ENCODE data around the gene GCSH. TPM values are rescaled to one million over a fixed set of nuclear protein-coding genes. Genes with fewer than 3 reads are reported as not detected.
A peak's percentile ranks its signal among the peaks of the same experiment; 100 is the strongest.

GCSH gene
- polyA plus RNA-seq, 2 of the 4 experiments (the other 2 are of a cell fraction): 73.5 to 76.4 TPM

DNA sequence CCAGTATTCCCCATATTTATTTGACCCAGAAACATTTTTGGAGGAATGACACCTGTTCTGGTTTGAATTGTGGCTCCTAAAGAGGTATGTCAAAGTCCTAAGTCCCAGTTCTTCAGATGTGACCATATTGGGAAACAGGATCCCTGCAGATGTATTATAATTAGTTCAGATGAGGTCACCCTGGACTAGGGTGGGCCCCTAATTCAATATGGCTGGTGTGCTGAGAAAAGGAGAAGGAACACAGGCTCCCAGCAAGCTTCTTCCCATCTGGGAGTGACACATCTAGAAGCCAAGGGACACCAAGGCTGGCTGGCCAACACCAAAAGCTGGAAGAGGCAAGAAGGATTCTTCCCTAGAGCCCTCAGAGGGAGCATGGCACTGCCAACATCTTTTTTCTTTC is 3.8 kb upstream of the GCSH start:
- ChIA-PET POLR2A (interaction anchor here (0.7 kb wide), 1 partner anchor 264 kb away, joined by 3 read pairs; no protein-coding TSS in a partner anchor), CTCF (no interaction called here)
- no peak overlapping the region for H3K4me3 ChIP-seq
- H3K9me3 ChIP-seq: no peaks in the 10 kb centered on the region
- no peak for ATAC-seq
- DNase-seq (ENCODE audit: low read depth in 1 of 2, low spot score in 1 of 2): no peak
- no peak overlapping the region for H3K27ac ChIP-seq
- H3K4me1 ChIP-seq: peaks cover 5% of the 10 kb centered on the region; the same call in 2 of the 3 replicates
- TF ChIP-seq CHD4 (IDR thresholded peaks at IDR 0.05; ENCODE audit: borderline replicate concordance) (no peak), EP300 (IDR thresholded peaks at IDR 0.05) (no peak), ZC3H11A (IDR thresholded peaks at IDR 0.05) (no peak)
- TF ChIP-seq, protein P1, sequence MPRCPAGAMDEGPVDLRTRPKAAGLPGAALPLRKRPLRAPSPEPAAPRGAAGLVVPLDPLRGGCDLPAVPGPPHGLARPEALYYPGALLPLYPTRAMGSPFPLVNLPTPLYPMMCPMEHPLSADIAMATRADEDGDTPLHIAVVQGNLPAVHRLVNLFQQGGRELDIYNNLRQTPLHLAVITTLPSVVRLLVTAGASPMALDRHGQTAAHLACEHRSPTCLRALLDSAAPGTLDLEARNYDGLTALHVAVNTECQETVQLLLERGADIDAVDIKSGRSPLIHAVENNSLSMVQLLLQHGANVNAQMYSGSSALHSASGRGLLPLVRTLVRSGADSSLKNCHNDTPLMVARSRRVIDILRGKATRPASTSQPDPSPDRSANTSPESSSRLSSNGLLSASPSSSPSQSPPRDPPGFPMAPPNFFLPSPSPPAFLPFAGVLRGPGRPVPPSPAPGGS (IDR thresholded peaks at IDR 0.05): no peak
- H3K4me2 ChIP-seq: no peak overlapping the region
- FAIRE-seq: no peak

DNA sequence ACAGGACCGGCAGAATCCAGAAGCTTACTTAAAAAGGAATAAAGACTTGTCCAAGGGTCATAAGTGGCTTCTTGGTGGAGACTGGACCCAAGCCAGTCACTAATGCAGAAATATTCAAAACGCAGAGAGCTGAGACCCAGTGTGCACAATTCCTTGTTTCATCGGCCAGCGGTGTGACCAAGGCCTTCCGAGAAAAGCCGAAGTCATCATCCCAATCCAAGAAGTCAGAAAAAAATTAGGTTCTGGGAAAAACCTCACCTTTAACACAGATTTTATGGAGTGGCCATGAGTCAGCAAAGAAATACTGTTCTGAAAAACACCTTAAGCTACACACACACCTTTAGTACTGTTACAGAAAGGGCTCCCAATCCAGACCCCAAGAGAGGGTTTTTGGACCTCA is 1.0 kb upstream of the GCSH start:
- Histone ChIP-seq H3K4me2 (peak overlapping the region; percentile 71; the same call in 2 of the 3 replicates), H3K4me1 (peaks cover 5% of the 10 kb centered on the region), H3K27ac (peak overlapping the region in 1 of 2 experiments; percentile 69; a peak in 3 of 6 replicates), H3K9me3 (no peaks in the 10 kb centered on the region), H3K4me3 (no peak overlapping the region)
- WGBS (ENCODE audit: missing lambda C conversion rate): 93% methylated on average over 6 of the region's 6 CpGs
- FAIRE-seq (no peak), ATAC-seq (no peak), DNase-seq (ENCODE audit: low read depth in 1 of 2, low spot score in 1 of 2) (no peak)
- ChIA-PET CTCF (interaction anchor here (0.9 to 2.2 kb wide), 3 partner anchors 62 to 640 kb away, joined by 3 to 9 read pairs (median 3); partner anchors contain the start of gene ATMIN), POLR2A (interaction anchor here (0.8 kb wide), 1 partner anchor 20 kb away, joined by 3 read pairs; the partner anchor contains the start of gene C16orf46)
- TF ChIP-seq HOXB5 (CRISPR knock-in tag; IDR thresholded peaks at IDR 0.05) (no peak), MAFK (IDR thresholded peaks at IDR 0.05; ENCODE audit: partially characterized antibody) (peak; percentile 8)

DNA sequence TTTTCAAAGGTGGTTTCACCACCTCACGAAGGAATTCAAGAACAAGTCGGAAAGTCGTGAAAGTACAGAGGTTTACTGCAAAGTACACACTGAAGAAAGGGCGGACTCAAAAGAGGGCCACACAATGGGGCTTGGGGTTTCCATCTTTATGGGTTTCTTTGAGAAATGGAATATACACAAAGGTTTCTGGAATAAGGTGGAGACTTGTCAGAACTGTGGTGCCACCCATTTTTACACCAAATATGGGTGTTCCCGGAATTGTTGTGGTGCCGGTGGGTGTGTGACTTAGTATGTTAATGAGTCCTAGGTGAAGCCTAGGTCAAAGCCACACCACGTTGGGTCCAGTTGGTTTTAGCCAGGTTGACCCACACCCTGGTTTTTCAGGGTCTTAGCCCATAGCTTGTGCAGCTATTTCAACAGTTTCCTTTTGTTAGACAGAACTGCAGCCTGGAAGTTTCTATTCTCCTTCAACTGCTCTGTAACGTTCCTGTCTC is 567 bp upstream of the GCSH start:
- TF ChIP-seq, protein P2, sequence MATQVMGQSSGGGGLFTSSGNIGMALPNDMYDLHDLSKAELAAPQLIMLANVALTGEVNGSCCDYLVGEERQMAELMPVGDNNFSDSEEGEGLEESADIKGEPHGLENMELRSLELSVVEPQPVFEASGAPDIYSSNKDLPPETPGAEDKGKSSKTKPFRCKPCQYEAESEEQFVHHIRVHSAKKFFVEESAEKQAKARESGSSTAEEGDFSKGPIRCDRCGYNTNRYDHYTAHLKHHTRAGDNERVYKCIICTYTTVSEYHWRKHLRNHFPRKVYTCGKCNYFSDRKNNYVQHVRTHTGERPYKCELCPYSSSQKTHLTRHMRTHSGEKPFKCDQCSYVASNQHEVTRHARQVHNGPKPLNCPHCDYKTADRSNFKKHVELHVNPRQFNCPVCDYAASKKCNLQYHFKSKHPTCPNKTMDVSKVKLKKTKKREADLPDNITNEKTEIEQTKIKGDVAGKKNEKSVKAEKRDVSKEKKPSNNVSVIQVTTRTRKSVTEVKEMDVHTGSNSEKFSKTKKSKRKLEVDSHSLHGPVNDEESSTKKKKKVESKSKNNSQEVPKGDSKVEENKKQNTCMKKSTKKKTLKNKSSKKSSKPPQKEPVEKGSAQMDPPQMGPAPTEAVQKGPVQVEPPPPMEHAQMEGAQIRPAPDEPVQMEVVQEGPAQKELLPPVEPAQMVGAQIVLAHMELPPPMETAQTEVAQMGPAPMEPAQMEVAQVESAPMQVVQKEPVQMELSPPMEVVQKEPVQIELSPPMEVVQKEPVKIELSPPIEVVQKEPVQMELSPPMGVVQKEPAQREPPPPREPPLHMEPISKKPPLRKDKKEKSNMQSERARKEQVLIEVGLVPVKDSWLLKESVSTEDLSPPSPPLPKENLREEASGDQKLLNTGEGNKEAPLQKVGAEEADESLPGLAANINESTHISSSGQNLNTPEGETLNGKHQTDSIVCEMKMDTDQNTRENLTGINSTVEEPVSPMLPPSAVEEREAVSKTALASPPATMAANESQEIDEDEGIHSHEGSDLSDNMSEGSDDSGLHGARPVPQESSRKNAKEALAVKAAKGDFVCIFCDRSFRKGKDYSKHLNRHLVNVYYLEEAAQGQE (IDR thresholded peaks at IDR 0.05): no peak
- TF ChIP-seq, protein P3, sequence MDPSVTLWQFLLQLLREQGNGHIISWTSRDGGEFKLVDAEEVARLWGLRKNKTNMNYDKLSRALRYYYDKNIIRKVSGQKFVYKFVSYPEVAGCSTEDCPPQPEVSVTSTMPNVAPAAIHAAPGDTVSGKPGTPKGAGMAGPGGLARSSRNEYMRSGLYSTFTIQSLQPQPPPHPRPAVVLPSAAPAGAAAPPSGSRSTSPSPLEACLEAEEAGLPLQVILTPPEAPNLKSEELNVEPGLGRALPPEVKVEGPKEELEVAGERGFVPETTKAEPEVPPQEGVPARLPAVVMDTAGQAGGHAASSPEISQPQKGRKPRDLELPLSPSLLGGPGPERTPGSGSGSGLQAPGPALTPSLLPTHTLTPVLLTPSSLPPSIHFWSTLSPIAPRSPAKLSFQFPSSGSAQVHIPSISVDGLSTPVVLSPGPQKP (IDR thresholded peaks at IDR 0.05; ENCODE audit: low read depth, low read length): no peak
- TF ChIP-seq TP53 (CRISPR knock-in tag; IDR thresholded peaks at IDR 0.05) (0 out of 2 replicates have a peak, but pooled peaks have one; percentile 48), GATA3 (IDR thresholded peaks at IDR 0.05; ENCODE audit: borderline replicate concordance) (no peak), MYC (IDR thresholded peaks at IDR 0.05; ENCODE audit: borderline replicate concordance, low read length) (no peak), EHMT2 (IDR thresholded peaks at IDR 0.05; ENCODE audit: low read depth) (peak; percentile 75), HOXB13 (CRISPR knock-in tag; IDR thresholded peaks at IDR 0.05; ENCODE audit: low read depth) (no peak), FOSL2 (IDR thresholded peaks at IDR 0.05) (no peak), FOSL2 (CRISPR knock-in tag; IDR thresholded peaks at IDR 0.05) (no peak), MAZ (IDR thresholded peaks at IDR 0.05; ENCODE audit: borderline replicate concordance, low read depth, low read length) (no peak), HDAC2 (IDR thresholded peaks at IDR 0.05) (no peak), HOXA7 (CRISPR knock-in tag; IDR thresholded peaks at IDR 0.05) (no peak), RNF2 (IDR thresholded peaks at IDR 0.05; ENCODE audit: borderline replicate concordance, low read depth) (no peak), EHF (CRISPR knock-in tag; IDR thresholded peaks at IDR 0.05) (no peak)
- TF ChIP-seq, protein P4, sequence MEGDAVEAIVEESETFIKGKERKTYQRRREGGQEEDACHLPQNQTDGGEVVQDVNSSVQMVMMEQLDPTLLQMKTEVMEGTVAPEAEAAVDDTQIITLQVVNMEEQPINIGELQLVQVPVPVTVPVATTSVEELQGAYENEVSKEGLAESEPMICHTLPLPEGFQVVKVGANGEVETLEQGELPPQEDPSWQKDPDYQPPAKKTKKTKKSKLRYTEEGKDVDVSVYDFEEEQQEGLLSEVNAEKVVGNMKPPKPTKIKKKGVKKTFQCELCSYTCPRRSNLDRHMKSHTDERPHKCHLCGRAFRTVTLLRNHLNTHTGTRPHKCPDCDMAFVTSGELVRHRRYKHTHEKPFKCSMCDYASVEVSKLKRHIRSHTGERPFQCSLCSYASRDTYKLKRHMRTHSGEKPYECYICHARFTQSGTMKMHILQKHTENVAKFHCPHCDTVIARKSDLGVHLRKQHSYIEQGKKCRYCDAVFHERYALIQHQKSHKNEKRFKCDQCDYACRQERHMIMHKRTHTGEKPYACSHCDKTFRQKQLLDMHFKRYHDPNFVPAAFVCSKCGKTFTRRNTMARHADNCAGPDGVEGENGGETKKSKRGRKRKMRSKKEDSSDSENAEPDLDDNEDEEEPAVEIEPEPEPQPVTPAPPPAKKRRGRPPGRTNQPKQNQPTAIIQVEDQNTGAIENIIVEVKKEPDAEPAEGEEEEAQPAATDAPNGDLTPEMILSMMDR (IDR thresholded peaks at IDR 0.05): no peak
- TF ChIP-seq, protein P5, sequence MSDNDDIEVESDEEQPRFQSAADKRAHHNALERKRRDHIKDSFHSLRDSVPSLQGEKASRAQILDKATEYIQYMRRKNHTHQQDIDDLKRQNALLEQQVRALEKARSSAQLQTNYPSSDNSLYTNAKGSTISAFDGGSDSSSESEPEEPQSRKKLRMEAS (IDR thresholded peaks at IDR 0.05): peak; percentile 59; the same call in 1 of the 2 replicates
- TF ChIP-seq, protein P6, sequence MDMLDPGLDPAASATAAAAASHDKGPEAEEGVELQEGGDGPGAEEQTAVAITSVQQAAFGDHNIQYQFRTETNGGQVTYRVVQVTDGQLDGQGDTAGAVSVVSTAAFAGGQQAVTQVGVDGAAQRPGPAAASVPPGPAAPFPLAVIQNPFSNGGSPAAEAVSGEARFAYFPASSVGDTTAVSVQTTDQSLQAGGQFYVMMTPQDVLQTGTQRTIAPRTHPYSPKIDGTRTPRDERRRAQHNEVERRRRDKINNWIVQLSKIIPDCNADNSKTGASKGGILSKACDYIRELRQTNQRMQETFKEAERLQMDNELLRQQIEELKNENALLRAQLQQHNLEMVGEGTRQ (IDR thresholded peaks at IDR 0.05): no peak
- H3K4me3 ChIP-seq: peak overlapping the region; percentile 24; the same call in 2 of the 3 replicates
- ChIA-PET POLR2A (no interaction called here), CTCF (interaction anchor here (0.9 to 2.2 kb wide), 3 partner anchors 61 to 641 kb away, joined by 3 to 9 read pairs (median 3); partner anchors contain the start of gene ATMIN)
- FAIRE-seq: no peak
- 32% methylated on average over 8 of the region's 8 CpGs for WGBS (ENCODE audit: missing lambda C conversion rate)
- H3K4me1 ChIP-seq: peaks cover 5% of the 10 kb centered on the region
- H3K27ac ChIP-seq: peak overlapping the region; percentile 49 to 69
- H3K9me3 ChIP-seq: no peaks in the 10 kb centered on the region
- no peak for DNase-seq (ENCODE audit: low read depth in 1 of 2, low spot score in 1 of 2)
- ATAC-seq: peak; percentile 4 to 17; a peak in 5 of 6 replicates
- peak overlapping the region; percentile 71 for H3K4me2 ChIP-seq
